HG02571 (cell line): Measurements from ENCODE around the gene EIF3F.
"Not testable (repeated sequence)": the region's sequence is repeated elsewhere in the genome, so short reads cannot be mapped to it uniquely, and the experiment has no call there.

Experiments used
- ATAC-seq: cut with Tn5 transposase; IDR thresholded peaks from one replicate; pipeline ENCODE4 v1.9.1; 2021; ENCODE audit warnings: mild to moderate bottlenecking, moderate library complexity; ENCODE audit not compliant: unreplicated experiment

The EIF3F gene

GRCh38 chr11:7983832-7984590 lies 3.1 kb upstream of the EIF3F start:
- ATAC-seq = no peak

- ATAC-seq = not testable (repeated sequence)
Measured at GRCh38 chr11:7987560-7987883, 385 bp downstream of the EIF3F start.

GRCh38 chr11:7994581-7995278 lies 7.6 kb downstream of the EIF3F start:
- ATAC-seq = no peak

- no peak for ATAC-seq
Measured at GRCh38 chr11:7999795-8000194, 12.7 kb downstream of the EIF3F start.

GRCh38 chr11:8000390-8000789 lies 13.3 kb downstream of the EIF3F start:
- ATAC-seq = no peak

GRCh38 chr11:8002676-8003075 lies 15.5 kb downstream of the EIF3F start:
- ATAC-seq = no peak

GRCh38 chr11:8003187-8003586 lies 16.1 kb downstream of the EIF3F start:
- ATAC-seq = no peak

- no peak for ATAC-seq
Measured at GRCh38 chr11:8004008-8004407, 16.9 kb downstream of the EIF3F start.

- no peak for ATAC-seq
Measured at GRCh38 chr11:8005556-8005955, 18.4 kb downstream of the EIF3F start.

GRCh38 chr11:8006349-8006977 lies 19.3 kb downstream of the EIF3F start:
- ATAC-seq = peak; percentile 56

GRCh38 chr11:8008212-8008611 lies 21.1 kb downstream of the EIF3F start:
- no peak for ATAC-seq

GRCh38 chr11:8009856-8010255 lies 22.7 kb downstream of the EIF3F start:
- no peak for ATAC-seq

- no peak for ATAC-seq
Measured at GRCh38 chr11:8011371-8011770, 24.2 kb downstream of the EIF3F start.

GRCh38 chr11:8011981-8012444 lies 24.9 kb downstream of the EIF3F start:
- no peak for ATAC-seq

- ATAC-seq = no peak
Measured at GRCh38 chr11:8013833-8014232, 26.7 kb downstream of the EIF3F start.

GRCh38 chr11:8015753-8016239 lies 28.7 kb downstream of the EIF3F start:
- ATAC-seq = no peak

GRCh38 chr11:8016440-8016839 lies 29.3 kb downstream of the EIF3F start:
- no peak for ATAC-seq

GRCh38 chr11:8017071-8017470 lies 29.9 kb downstream of the EIF3F start:
- no peak for ATAC-seq

GRCh38 chr11:8017894-8018483 lies 30.9 kb downstream of the EIF3F start:
- no peak for ATAC-seq

GRCh38 chr11:8018484-8019313 lies 31.6 kb downstream of the EIF3F start:
- no peak for ATAC-seq
